CD8-positive, alpha-beta memory T cell (primary cell): ENCODE data around the gene IP6K1. TPM values are rescaled to one million over a fixed set of nuclear protein-coding genes. Genes with fewer than 3 reads are reported as not detected.

Experiments used
- CTCF ChIA-PET: fragments of 350-600 bp; sonication (Branson Sonifier 250); formaldehyde crosslinking; loops from one replicate; lab custom pipeline; 2021; ENCODE audit warnings: antibody characterized with exemption; lab: Charles Lee
- POLR2A ChIA-PET: fragments of 350-600 bp; sonication (Branson Sonifier 250); formaldehyde crosslinking; loops from one replicate; lab custom pipeline; 2021; ENCODE audit warnings: antibody characterized with exemption; lab: Charles Lee
- DNase-seq, 5 donors: peaks; one replicate each; pipeline versions ENCODE4 v3.0.0 to v3.0.0-alpha.2; 2020 to 2022; ENCODE audit warnings: mixed read lengths in 1 of 5
- H3K27ac ChIP-seq: one replicate; pipeline ENCODE4 v1.7.0; 2013; ENCODE audit warnings: low read depth, mild to moderate bottlenecking, low read length, moderate library complexity
- H3K27me3 ChIP-seq: 2 replicates; pipeline ENCODE4 v1.7.0; 2013; ENCODE audit warnings: low read length, mild to moderate bottlenecking; ENCODE audit not compliant: insufficient read depth, poor library complexity, severe bottlenecking
- H3K36me3 ChIP-seq: 2 replicates; pipeline ENCODE4 v1.7.0; 2013; ENCODE audit warnings: mild to moderate bottlenecking, low read length, moderate library complexity; ENCODE audit not compliant: insufficient read depth
- H3K4me1 ChIP-seq: 2 replicates; pipeline ENCODE4 v1.7.0; 2013; ENCODE audit warnings: mild to moderate bottlenecking, low read length, moderate library complexity; ENCODE audit not compliant: insufficient read depth
- H3K4me3 ChIP-seq: 2 replicates; pipeline ENCODE4 v1.7.0; 2013; ENCODE audit warnings: mild to moderate bottlenecking, low read length
- H3K9me3 ChIP-seq: 2 replicates; pipeline ENCODE4 v1.7.0; 2013; ENCODE audit warnings: mild to moderate bottlenecking, low read length
- H3K27ac Mint-ChIP-seq, 8 donors: one replicate each; pipeline ENCODE4 v1.8.0; 2020 to 2021; ENCODE audit warnings: mixed read lengths in 8 of 8, mild to moderate bottlenecking in 6 of 8, inconsistent platforms in 3 of 8, moderate library complexity in 3 of 8
- H3K27me3 Mint-ChIP-seq, 2 donors: one replicate each; pipeline ENCODE4 v1.8.0; 2020 to 2021; ENCODE audit warnings: mixed read lengths in 2 of 2, mild to moderate bottlenecking in 1 of 2, moderate library complexity in 1 of 2
- H3K36me3 Mint-ChIP-seq, 3 donors: one replicate each; pipeline ENCODE4 v1.8.0; 2020 to 2021; ENCODE audit warnings: mixed read lengths in 3 of 3, inconsistent platforms in 1 of 3, mild to moderate bottlenecking in 1 of 3
- H3K4me1 Mint-ChIP-seq, 3 donors: one replicate each; pipeline ENCODE4 v1.8.0; 2020 to 2021; ENCODE audit warnings: mixed read lengths in 3 of 3, inconsistent platforms in 1 of 3, mild to moderate bottlenecking in 1 of 3
- H3K4me3 Mint-ChIP-seq, 7 donors: one replicate each; pipeline ENCODE4 v1.8.0; 2020 to 2021; ENCODE audit warnings: mixed read lengths in 7 of 7, mild to moderate bottlenecking in 6 of 7, moderate library complexity in 4 of 7, inconsistent platforms in 2 of 7
- H3K9me3 Mint-ChIP-seq, 5 donors: one replicate each; pipeline ENCODE4 v1.8.0; 2020 to 2022; ENCODE audit warnings: mixed read lengths in 5 of 5, mild to moderate bottlenecking in 3 of 5, moderate library complexity in 2 of 5, inconsistent platforms in 1 of 5
- polyA plus RNA-seq: library from polyadenylated mRNA; unstranded; fragments of 300-500 nt; fragmentation: Illumina TruSeq; gene quantifications from one replicate; pipeline ENCODE4 v1.2.3, GENCODE V29; 2021
- total RNA-seq, 2 experiments: library from RNA; stranded (reverse); gene quantifications; one replicate each; pipeline ENCODE4 v1.2.3, GENCODE V29; 2021

IP6K1 gene
- total and polyA plus RNA-seq, 3 experiments from 2014 or later, result 26.1 to 47.5 (median 37.1) TPM

DNA sequence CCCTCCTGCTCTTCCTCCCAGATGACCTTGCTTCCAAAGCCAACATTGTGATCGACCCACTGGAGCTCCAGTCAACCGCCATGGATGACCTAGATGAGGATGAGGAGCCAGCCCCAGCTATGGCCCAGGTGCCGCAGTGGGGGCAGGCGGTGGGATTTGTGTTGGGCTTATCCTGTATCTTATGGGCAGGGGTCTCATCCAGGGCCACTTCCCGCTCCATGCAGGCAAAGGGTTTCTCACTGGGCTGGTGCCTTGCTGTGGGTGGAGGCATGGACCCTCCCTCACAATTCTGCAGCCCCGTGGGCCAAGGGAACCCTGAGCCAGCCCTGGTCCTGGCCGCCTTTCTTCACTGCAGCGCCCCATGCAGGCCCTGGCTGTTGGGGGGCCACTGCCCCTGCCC lies 81.7 kb downstream of the IP6K1 start:
- CTCF ChIA-PET, result interaction anchor here (3.7 kb wide), 1 partner anchor 134 kb away, joined by 21 read pairs; no protein-coding TSS in a partner anchor
- H3K4me1 ChIP-seq, result no peaks in the 10 kb centered on the region
- Mint-ChIP-seq H3K4me3 (no peak overlapping the region), H3K9me3 (no peaks in the 10 kb centered on the region), H3K27ac (peak overlapping the region in 1 of 8 donors; percentile 50), H3K27me3 (no peaks in the 10 kb centered on the region), H3K4me1 (peaks cover 0 to 4% (median 3%) of the 10 kb centered on the region in 3 donors), H3K36me3 (peaks cover 0 to 60% (median 6%) of the 10 kb centered on the region in 3 donors)
- no peak overlapping the region for H3K27ac ChIP-seq
- no peaks in the 10 kb centered on the region for H3K9me3 ChIP-seq
- POLR2A ChIA-PET, result no interaction called here
- no peak overlapping the region for H3K4me3 ChIP-seq
- H3K36me3 ChIP-seq, result no peaks in the 10 kb centered on the region
- DNase-seq, result no peak
- no peaks in the 10 kb centered on the region for H3K27me3 ChIP-seq

DNA sequence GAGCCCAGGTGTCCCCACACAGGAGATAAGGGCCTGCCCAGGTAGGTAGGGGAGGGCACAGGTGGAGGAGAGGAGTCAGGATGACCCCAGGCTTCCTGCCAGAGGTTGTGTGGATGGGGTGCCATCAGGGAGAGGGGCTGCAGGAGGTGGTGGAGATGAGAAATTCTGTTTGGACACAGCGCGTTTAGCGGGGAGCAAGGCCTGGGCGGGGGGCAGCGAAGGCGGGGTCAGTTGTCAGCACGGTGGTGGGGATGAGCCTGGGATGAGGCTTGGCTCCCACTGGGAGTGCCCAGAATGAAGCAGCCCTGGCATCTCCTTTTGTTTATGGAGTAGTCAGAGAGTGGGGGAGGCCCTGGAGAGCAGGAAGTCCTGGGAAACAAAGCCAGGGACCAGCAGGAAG lies 82.4 kb downstream of the IP6K1 start:
- ChIA-PET POLR2A (no interaction called here), CTCF (interaction anchor here (0.9 to 3.7 kb wide), 6 partner anchors 8 to 164 kb away, joined by 3 to 21 read pairs (median 4); partner anchors contain the start of gene GMPPB)
- no peak overlapping the region for H3K27ac ChIP-seq
- Mint-ChIP-seq H3K4me1 (peaks cover 0 to 4% (median 3%) of the 10 kb centered on the region in 3 donors), H3K9me3 (no peaks in the 10 kb centered on the region), H3K27ac (peak overlapping the region in 2 of 8 donors; percentile 47 to 69), H3K4me3 (no peak overlapping the region), H3K36me3 (peaks cover 0 to 63% (median 6%) of the 10 kb centered on the region in 3 donors), H3K27me3 (no peaks in the 10 kb centered on the region)
- H3K36me3 ChIP-seq, result no peaks in the 10 kb centered on the region
- no peaks in the 10 kb centered on the region for H3K27me3 ChIP-seq
- no peaks in the 10 kb centered on the region for H3K9me3 ChIP-seq
- no peak overlapping the region for H3K4me3 ChIP-seq
- DNase-seq, result no peak
- no peaks in the 10 kb centered on the region for H3K4me1 ChIP-seq

DNA sequence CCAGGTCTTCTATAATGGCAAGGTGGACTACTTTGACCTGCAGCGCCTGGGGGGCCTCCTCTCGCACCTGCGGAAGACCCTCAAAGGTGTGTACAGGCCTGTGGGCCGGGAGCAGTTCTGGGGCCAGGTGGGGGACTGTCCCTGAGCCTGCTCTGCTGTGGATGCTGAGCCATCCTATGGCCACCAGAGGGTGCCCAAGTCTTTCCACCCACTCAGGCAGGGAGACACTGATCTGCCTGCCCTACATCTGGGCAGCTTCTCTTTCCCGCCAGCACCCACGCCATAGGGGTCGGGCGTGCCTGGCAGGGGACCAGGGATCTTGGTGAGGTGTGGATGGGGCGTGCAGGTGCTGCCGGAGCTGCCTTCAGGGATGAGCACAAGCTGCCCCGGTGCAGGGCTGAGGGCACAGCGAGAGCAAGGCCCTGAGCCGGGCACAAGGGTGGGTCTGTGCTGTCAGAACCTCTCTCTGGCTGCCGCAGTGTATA lies 82.9 kb downstream of the IP6K1 start:
- POLR2A ChIA-PET, result no interaction called here
- Histone ChIP-seq H3K27ac (no peak overlapping the region), H3K27me3 (no peaks in the 10 kb centered on the region), H3K4me3 (no peak overlapping the region), H3K4me1 (no peaks in the 10 kb centered on the region), H3K9me3 (no peaks in the 10 kb centered on the region), H3K36me3 (no peaks in the 10 kb centered on the region)
- peak; percentile 40 to 78 (median 58) for DNase-seq
- Mint-ChIP-seq H3K4me3 (no peak overlapping the region), H3K36me3 (peaks cover 0 to 66% (median 5%) of the 10 kb centered on the region in 3 donors), H3K9me3 (no peaks in the 10 kb centered on the region), H3K27me3 (no peaks in the 10 kb centered on the region), H3K4me1 (peaks cover 0 to 4% (median 3%) of the 10 kb centered on the region in 3 donors), H3K27ac (peak overlapping the region in 1 of 8 donors; percentile 43)
- CTCF ChIA-PET, result interaction anchor here (0.9 to 3.7 kb wide), 6 partner anchors 9 to 163 kb away, joined by 3 to 21 read pairs (median 4); partner anchors contain the start of gene GMPPB

DNA sequence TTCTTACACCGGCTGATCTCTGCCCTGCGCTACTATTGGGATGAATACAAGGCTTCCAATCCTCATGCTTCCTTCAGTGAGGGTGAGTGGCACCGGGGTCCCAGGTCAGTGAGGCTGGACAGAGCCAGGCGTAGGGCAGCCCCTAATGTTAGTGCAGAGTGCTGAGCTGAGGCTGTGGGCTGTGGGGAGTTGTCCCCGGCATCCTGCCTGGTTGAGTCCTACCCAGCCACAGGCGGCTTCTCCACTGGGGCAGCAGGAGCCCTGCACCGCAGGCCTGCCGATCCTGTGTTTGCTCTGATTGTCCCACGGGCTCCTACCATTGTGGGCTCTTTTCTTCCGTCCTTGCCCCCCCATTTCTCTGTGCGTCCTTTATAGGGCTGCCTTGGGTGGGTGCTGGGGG lies 83.7 kb downstream of the IP6K1 start:
- CTCF ChIA-PET, result interaction anchor here (1.2 to 3.7 kb wide), 5 partner anchors 10 to 163 kb away, joined by 3 to 21 read pairs (median 4); partner anchors contain the start of gene GMPPB
- no peak overlapping the region for H3K27ac Mint-ChIP-seq

DNA sequence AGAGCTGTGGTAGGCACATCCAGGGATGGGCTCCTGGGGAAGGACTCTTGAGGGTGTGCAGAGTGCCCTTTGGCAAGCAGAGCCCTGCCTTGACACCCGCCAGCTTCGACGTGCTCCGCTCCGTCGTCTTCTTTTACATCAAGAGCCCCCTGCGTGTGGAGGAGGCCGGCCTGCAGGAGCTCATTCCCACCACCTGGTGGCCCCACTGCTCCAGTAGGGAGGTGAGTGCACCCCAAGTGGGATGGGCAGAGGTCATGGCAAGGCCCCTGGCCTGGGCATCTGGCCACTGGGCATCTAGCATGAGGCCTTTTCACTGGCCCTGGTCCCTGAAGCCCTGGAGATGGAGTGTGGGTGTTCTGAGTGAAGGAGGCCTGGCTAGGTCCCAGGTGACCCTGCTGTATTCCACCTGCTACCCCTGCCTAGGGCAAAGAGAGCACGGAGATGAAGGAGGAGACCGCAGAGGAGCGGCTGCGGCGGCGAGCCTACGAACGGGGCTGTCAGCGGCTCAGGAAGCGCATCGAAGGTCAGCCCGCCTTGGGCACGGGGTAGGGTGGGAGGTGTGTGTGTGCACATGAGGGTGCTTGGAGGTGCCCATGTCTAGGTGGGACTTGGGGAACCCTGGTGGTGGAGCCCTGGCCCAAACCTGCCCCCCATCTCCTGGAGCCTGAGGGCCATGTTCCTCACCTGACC lies 84.8 kb downstream of the IP6K1 start:
- H3K36me3 ChIP-seq, result no peaks in the 10 kb centered on the region
- H3K27ac ChIP-seq, result no peak overlapping the region
- H3K36me3 Mint-ChIP-seq, result peaks cover 0 to 68% (median 1%) of the 10 kb centered on the region in 3 donors
- peaks cover 0 to 4% (median 3%) of the 10 kb centered on the region in 3 donors for H3K4me1 Mint-ChIP-seq
- H3K27me3 Mint-ChIP-seq, result no peaks in the 10 kb centered on the region
- H3K9me3 Mint-ChIP-seq, result no peaks in the 10 kb centered on the region
- DNase-seq, result no peak
- ChIA-PET POLR2A (no interaction called here), CTCF (interaction anchor here (3.7 kb wide), 1 partner anchor 137 kb away, joined by 21 read pairs; no protein-coding TSS in a partner anchor)
- H3K4me3 Mint-ChIP-seq, result no peak overlapping the region
- no peaks in the 10 kb centered on the region for H3K4me1 ChIP-seq
- H3K27me3 ChIP-seq, result no peaks in the 10 kb centered on the region
- H3K27ac Mint-ChIP-seq, result no peak overlapping the region
- no peak overlapping the region for H3K4me3 ChIP-seq
- no peaks in the 10 kb centered on the region for H3K9me3 ChIP-seq

More for the DNA sequence above, 83.7 kb downstream of the IP6K1 start:
- Mint-ChIP-seq H3K36me3 (peaks cover 0 to 67% (median 3%) of the 10 kb centered on the region in 3 donors), H3K4me1 (peaks cover 0 to 4% (median 3%) of the 10 kb centered on the region in 3 donors), H3K27me3 (no peaks in the 10 kb centered on the region), H3K4me3 (no peak overlapping the region), H3K9me3 (no peaks in the 10 kb centered on the region)
- POLR2A ChIA-PET, result no interaction called here
- no peaks in the 10 kb centered on the region for H3K9me3 ChIP-seq
- H3K27me3 ChIP-seq, result no peaks in the 10 kb centered on the region
- H3K4me1 ChIP-seq, result no peaks in the 10 kb centered on the region
- no peak for DNase-seq
- H3K4me3 ChIP-seq, result no peak overlapping the region
- H3K27ac ChIP-seq, result no peak overlapping the region
- no peaks in the 10 kb centered on the region for H3K36me3 ChIP-seq

DNA sequence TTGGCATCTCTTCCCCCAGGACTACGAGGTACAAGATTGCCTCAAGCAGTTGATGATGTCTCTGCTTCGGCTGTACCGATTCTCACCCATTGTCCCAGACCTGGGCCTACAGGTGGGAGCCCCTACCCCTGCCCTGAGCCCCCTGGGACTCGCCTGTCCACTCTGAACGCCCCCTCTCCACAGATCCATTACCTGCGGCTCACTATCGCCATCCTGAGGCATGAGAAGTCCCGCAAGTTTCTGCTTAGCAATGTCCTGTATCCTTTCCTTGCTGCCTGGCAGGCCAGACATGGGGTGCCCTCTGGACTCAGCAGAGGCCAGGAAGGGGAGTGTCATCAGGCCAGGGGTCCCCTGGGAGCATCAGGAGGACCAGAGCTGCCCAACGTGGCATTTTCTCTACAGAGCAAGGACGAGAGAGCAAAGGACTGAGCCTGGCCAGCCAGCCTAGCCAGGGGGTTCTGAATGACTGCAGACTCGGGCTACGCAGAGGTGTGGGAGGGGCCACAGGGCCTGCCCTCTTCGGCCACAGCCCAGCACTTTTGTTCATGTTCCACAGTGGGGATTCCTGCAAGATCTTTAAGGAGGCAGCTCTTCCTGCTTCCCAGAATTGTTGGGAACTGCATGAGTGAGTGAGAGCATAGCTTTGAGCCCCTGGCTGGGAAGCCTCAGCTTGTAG lies 85.8 kb downstream of the IP6K1 start:
- Histone ChIP-seq H3K4me1 (no peaks in the 10 kb centered on the region), H3K36me3 (no peaks in the 10 kb centered on the region), H3K9me3 (no peaks in the 10 kb centered on the region), H3K27me3 (no peaks in the 10 kb centered on the region), H3K4me3 (no peak overlapping the region), H3K27ac (no peak overlapping the region)
- H3K36me3 Mint-ChIP-seq, result peaks cover 0 to 62% (median 1%) of the 10 kb centered on the region in 3 donors
- H3K4me3 Mint-ChIP-seq, result no peak overlapping the region
- H3K4me1 Mint-ChIP-seq, result peaks cover 0 to 4% (median 3%) of the 10 kb centered on the region in 3 donors
- no peaks in the 10 kb centered on the region for H3K9me3 Mint-ChIP-seq
- H3K27me3 Mint-ChIP-seq, result no peaks in the 10 kb centered on the region
- H3K27ac Mint-ChIP-seq, result no peak overlapping the region
- POLR2A ChIA-PET, result no interaction called here
- DNase-seq, result no peak
- CTCF ChIA-PET, result no interaction called here

DNA sequence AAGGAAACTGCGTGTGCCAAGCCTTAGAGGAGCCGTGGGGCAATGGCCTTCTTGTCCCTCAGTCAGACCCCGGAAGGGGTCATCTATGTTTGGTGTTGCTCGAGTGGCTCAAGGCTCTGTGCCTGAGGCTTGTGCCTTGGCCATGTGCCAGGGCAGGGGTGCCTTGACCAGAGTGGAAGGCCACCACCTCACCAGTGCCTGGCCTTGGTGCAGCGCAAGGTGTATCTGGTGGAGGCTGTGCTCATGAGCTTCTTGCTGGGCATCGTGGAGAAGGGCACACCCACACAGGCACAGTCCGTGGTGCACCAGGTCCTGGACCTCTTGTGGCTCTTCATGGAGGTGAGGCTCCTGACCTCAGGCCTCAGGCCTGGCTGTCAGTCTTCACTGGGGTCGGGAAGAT lies 86.3 kb downstream of the IP6K1 start:
- Mint-ChIP-seq H3K27me3 (no peaks in the 10 kb centered on the region), H3K4me3 (no peak overlapping the region), H3K9me3 (no peaks in the 10 kb centered on the region), H3K27ac (no peak overlapping the region), H3K4me1 (peaks cover 0 to 4% (median 3%) of the 10 kb centered on the region in 3 donors), H3K36me3 (peaks cover 0 to 61% (median 1%) of the 10 kb centered on the region in 3 donors)
- DNase-seq, result no peak
- no peaks in the 10 kb centered on the region for H3K27me3 ChIP-seq
- ChIA-PET CTCF (no interaction called here), POLR2A (no interaction called here)
- no peaks in the 10 kb centered on the region for H3K9me3 ChIP-seq
- no peak overlapping the region for H3K27ac ChIP-seq
- no peaks in the 10 kb centered on the region for H3K4me1 ChIP-seq
- H3K36me3 ChIP-seq, result no peaks in the 10 kb centered on the region
- no peak overlapping the region for H3K4me3 ChIP-seq
